Activated CD4-positive, alpha-beta T cell treated with anti-CD3 and anti-CD28 coated beads, Interleukin-2, amount 10 ng/mL, durations not matched to agents 24 days and 14 days (primary cell): Measurements from ENCODE around the gene CIAPIN1. TPM values are rescaled to one million over a fixed set of nuclear protein-coding genes. Genes with fewer than 3 reads are reported as not detected.
"Not testable (repeated sequence)": the region's sequence is repeated elsewhere in the genome, so short reads cannot be mapped to it uniquely, and the experiment has no call there.

Source experiments
- DNase-seq: peaks from one replicate; pipeline ENCODE4 v3.0.0; 2022
- H3K27ac Mint-ChIP-seq: one replicate; pipeline ENCODE4 v1.8.0; 2022; ENCODE audit warnings: mild to moderate bottlenecking, mixed read lengths
- H3K27me3 Mint-ChIP-seq: one replicate; pipeline ENCODE4 v1.8.0; 2022; ENCODE audit warnings: mixed read lengths
- H3K36me3 Mint-ChIP-seq: one replicate; pipeline ENCODE4 v1.8.0; 2022; ENCODE audit warnings: low read depth, mild to moderate bottlenecking, mixed read lengths
- H3K4me1 Mint-ChIP-seq: one replicate; pipeline ENCODE4 v1.8.0; 2021; ENCODE audit warnings: mixed read lengths
- H3K4me3 Mint-ChIP-seq: one replicate; pipeline ENCODE4 v1.8.0; 2022; ENCODE audit warnings: mild to moderate bottlenecking, moderate library complexity, mixed read lengths
- H3K9me3 Mint-ChIP-seq: one replicate; pipeline ENCODE4 v1.8.0; 2021; ENCODE audit warnings: mixed read lengths
- intact Hi-C: fragments of 100-400 bp; cut with micrococcal nuclease; formaldehyde crosslinking; loops from one replicate; pipeline ENCODE4 v1.15.1; 2023
- total RNA-seq: library from RNA; stranded (reverse); gene quantifications from 2 replicates; pipeline ENCODE4 v1.2.3, GENCODE V29; 2022

CIAPIN1 gene
- total RNA-seq, 1 donor from 2014 or later, result 85.4 TPM

DNA sequence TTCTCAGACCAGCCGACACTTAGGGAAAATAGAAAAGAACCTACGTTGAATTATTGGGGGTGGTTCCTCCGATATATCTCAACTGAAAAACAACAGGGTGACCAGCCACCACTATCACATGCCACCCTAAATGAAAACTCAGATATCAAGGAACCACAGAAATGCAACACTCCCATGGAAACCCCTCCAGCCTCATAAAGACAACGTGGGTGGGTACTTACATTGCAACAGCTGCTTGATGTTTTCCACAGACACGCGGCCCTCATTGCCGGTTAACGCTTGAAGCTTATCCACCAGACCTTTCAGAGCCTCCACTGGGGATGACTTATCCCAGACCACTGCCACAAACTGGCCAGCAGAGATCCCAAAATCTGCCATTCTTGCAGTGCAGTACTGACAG is 6.6 kb downstream of the CIAPIN1 start:
- H3K9me3 Mint-ChIP-seq, H3K27me3 Mint-ChIP-seq, DNase-seq, intact Hi-C loops, H3K4me3 Mint-ChIP-seq, H3K27ac Mint-ChIP-seq, H3K4me1 Mint-ChIP-seq: not testable (repeated sequence)
- peaks cover 55% of the 10 kb centered on the region for H3K36me3 Mint-ChIP-seq

DNA sequence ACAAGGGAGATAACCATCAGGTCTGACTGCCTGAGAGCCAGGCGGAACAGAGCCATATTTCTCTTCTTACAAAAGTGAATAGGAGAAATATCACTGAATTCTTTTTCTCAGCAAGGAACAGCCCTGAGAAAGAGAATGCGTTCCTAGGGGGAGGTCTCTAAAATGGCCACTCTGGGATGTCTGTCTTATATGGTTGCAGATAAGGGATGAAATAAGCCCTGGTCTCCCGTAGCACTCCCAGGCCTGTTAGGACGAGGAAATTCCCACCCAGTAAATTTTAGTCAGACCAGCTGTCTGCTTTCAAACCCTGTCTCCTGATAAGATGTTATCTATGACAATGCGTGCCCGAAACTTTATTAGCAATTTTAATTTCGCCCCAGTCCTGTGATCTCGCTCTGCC is 7.2 kb downstream of the CIAPIN1 start:
- peaks cover 61% of the 10 kb centered on the region for H3K36me3 Mint-ChIP-seq

DNA sequence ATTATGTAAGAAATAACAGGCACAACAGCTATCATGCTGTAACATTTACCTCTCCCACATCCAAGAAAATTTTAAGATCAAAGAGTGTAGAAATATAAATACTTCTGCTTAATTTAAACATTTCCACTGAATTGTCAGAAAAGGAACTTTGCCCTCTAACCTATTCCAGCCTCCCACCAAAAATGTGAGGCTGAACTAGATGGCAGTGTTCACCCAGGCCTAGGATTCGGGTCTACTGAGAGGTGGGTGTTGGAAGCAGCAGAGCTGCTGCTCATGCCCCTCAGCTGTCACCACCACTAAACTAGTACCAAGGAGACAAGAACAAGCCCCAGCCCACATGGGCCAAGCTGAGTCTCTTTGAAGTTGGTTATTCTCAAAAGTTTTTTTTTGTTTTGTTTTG is 11.3 kb downstream of the CIAPIN1 start:
- Mint-ChIP-seq H3K9me3 (peaks cover 5% of the 10 kb centered on the region), H3K4me3 (no peak overlapping the region), H3K36me3 (peaks cover 72% of the 10 kb centered on the region), H3K27me3 (no peaks in the 10 kb centered on the region), H3K27ac (peak overlapping the region; percentile 8), H3K4me1 (no peaks in the 10 kb centered on the region)
- no peak for DNase-seq
- intact Hi-C loops, result no loop called here

More for the DNA sequence above, 7.2 kb downstream of the CIAPIN1 start:
- H3K4me1 Mint-ChIP-seq, DNase-seq, H3K9me3 Mint-ChIP-seq, H3K27ac Mint-ChIP-seq, intact Hi-C loops, H3K4me3 Mint-ChIP-seq, H3K27me3 Mint-ChIP-seq: not testable (repeated sequence)

DNA sequence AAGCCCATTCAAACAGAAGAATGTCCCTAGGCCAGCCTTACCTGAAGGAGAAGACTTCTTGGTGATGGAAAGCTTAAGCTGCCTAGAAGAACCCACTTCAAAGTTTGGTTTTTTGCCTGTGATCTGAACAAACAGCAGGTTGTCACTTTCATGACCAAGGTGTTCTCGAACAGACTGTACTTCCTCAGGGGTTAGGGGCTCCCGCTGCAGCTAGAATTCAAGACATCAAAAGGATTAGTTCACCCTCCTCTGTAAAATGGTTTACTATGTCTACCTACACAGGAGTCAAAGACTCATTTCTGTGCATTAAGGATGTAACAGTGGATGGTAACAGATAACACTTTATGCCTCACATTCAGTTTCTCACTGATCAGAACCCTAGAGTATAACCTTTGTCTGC is 13.2 kb downstream of the CIAPIN1 start:
- H3K36me3 Mint-ChIP-seq, result peaks cover 66% of the 10 kb centered on the region
- H3K27me3 Mint-ChIP-seq, result no peaks in the 10 kb centered on the region
- no peaks in the 10 kb centered on the region for H3K4me1 Mint-ChIP-seq
- H3K4me3 Mint-ChIP-seq, result no peak overlapping the region
- no peak for DNase-seq
- intact Hi-C loops, result no loop called here
- H3K9me3 Mint-ChIP-seq, result no peaks in the 10 kb centered on the region
- H3K27ac Mint-ChIP-seq, result no peak overlapping the region

DNA sequence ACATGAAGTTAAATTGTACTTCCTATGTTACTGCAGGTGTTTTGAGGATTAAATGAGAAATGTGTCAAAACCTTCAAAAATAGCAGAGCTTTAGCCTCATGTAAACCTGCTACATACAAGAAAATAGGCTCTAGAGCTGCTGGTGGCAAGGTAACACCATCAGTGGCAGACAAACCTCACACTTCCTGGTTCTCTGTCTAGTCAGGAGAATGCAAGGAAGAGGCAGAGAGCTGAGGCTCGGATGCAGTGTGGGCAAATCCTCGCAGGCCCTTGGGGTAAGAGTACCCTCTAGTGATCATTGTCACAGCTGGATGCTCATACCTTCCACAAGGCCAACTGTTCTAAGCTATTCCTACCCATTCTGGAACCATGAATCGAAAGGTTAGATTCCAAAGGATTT is 14.2 kb downstream of the CIAPIN1 start:
- intact Hi-C loops, result no loop called here
- Mint-ChIP-seq H3K36me3 (peaks cover 65% of the 10 kb centered on the region), H3K27me3 (no peaks in the 10 kb centered on the region), H3K4me3 (no peak overlapping the region), H3K4me1 (no peaks in the 10 kb centered on the region), H3K9me3 (no peaks in the 10 kb centered on the region), H3K27ac (no peak overlapping the region)
- DNase-seq, result no peak

DNA sequence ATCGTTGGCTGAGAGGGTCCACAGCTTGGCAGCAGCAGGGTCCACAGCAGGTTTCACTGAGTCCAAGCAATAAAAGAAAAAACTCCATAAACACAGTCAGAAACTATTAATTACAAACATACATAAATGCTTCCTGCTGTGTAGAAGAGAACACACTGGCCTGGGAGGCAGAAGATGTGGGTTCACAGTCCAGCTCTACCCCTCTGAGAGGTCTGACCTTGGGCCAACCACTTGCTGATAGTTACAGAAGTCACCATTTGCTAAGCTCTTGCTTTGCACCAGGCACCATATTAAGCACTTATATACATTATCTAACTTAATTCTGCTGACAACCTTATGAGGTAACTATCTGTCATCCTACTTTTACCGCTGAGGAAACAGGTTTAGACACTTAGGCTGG is 14.7 kb downstream of the CIAPIN1 start:
- Mint-ChIP-seq H3K27ac (no peak overlapping the region), H3K9me3 (no peaks in the 10 kb centered on the region), H3K36me3 (peaks cover 69% of the 10 kb centered on the region), H3K27me3 (no peaks in the 10 kb centered on the region), H3K4me1 (no peaks in the 10 kb centered on the region), H3K4me3 (no peak overlapping the region)
- no peak for DNase-seq
- intact Hi-C loops, result no loop called here

DNA sequence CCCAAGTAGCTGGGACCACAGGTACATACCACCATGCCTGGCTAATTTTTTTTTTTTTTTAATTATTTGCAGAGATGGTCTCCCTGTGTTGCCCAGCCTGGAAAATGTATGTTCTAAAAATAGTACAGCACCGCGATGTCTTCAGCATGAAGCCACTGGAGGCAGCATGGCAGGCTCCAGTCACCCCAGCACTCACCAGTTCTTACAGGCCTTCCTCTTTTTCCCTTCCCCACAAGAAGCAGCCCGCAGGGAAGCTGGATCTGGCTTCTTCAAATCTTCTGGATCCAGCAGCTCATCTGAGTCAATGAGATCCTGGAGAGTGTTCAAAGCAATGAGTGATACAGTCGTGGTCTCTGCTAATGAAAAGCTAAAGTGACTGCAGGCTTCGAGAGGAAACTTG is 16.2 kb downstream of the CIAPIN1 start:
- H3K27me3 Mint-ChIP-seq, result no peaks in the 10 kb centered on the region
- intact Hi-C loops, result no loop called here
- no peak for DNase-seq
- H3K27ac Mint-ChIP-seq, result no peak overlapping the region
- no peaks in the 10 kb centered on the region for H3K4me1 Mint-ChIP-seq
- peaks cover 67% of the 10 kb centered on the region for H3K36me3 Mint-ChIP-seq
- H3K4me3 Mint-ChIP-seq, result no peak overlapping the region
- H3K9me3 Mint-ChIP-seq, result no peaks in the 10 kb centered on the region

DNA sequence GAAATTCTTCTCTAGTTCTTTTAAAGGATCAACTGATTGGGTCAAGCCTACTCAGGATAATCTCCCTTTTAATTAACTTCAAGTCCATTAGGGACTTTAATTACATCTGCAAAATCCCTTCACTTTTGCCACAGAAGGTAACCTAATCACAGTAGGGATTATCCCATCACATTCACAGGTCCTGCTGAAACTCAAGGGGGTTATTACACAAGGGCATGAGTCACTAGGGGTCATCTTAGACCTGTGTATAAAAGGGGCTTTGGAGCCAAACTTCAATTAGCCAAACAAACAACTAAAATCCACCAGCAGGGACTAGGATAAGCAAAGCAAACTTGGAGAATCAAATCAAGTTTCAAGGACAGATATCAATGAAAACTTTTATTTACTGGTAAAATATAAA is 19.4 kb downstream of the CIAPIN1 start:
- H3K4me1 Mint-ChIP-seq, result no peaks in the 10 kb centered on the region
- DNase-seq, result no peak
- no peaks in the 10 kb centered on the region for H3K9me3 Mint-ChIP-seq
- no peak overlapping the region for H3K4me3 Mint-ChIP-seq
- no peaks in the 10 kb centered on the region for H3K27me3 Mint-ChIP-seq
- intact Hi-C loops, result no loop called here
- H3K27ac Mint-ChIP-seq, result no peak overlapping the region
- H3K36me3 Mint-ChIP-seq, result peaks cover 43% of the 10 kb centered on the region

DNA sequence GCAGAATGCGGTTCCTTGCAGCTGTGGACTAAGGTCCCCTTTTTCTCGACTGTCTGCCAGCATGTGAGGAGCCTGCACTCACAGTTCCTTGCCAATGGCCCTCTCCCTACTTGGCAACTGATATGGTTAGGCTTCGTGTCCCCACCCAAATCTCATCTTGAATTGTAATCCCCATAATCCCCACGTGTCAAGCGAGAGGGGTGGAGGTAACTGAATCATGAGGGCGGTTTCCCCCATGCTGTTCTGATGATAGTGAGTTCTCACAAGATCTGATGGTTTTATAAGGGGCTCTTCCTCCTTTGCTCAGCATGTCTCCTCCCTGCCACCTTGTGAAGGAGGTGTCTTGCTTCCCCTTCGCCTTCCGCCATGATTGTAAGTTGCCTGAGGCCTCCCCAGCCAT is 19.9 kb downstream of the CIAPIN1 start:
- DNase-seq, result no peak
- Mint-ChIP-seq H3K27ac (no peak overlapping the region), H3K4me1 (no peaks in the 10 kb centered on the region), H3K4me3 (no peak overlapping the region), H3K36me3 (peaks cover 38% of the 10 kb centered on the region), H3K27me3 (no peaks in the 10 kb centered on the region), H3K9me3 (no peaks in the 10 kb centered on the region)
- intact Hi-C loops, result no loop called here

DNA sequence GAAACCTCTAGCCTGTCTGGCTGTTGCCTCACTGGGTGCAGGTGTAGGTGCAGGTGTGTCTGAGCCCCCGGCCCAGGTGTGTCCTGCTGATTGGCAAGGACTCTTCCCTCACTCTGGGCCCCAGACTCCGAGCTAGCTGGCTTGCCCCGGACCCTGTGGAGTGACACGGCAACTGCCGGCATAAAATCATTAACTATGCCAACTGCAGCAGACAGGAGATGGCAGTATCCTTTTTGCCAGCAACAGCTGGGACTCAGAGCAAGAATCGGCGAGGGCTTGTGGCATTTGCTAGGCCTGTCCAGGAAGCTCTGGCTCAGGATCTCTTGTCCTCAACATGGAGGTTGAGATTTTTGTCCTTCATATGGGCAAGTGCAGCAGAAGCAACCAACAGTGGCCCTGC is 20.8 kb downstream of the CIAPIN1 start:
- Mint-ChIP-seq H3K36me3 (peaks cover 34% of the 10 kb centered on the region), H3K4me1 (no peaks in the 10 kb centered on the region), H3K27me3 (no peaks in the 10 kb centered on the region), H3K4me3 (no peak overlapping the region), H3K9me3 (no peaks in the 10 kb centered on the region), H3K27ac (no peak overlapping the region)
- no peak for DNase-seq
- intact Hi-C loops, result no loop called here

DNA sequence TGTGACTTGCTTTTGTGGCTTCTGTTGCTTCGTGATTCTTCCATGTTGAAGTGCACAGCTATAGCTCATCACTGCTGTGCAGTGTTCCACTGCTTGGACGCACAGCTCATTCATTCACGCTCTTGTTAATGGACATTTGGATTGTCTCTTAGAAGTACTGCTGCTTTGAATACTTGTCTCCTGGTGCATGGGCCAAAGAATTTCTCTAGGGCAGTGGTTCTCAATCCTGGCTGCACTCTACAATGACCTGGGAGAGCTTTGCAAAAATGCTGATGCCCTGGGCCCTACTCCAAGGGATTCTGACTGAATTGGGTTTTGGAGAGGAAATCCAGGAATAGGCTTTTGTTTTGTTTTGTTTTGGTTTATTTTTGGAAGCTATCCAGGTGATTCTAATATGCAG is 22.6 kb downstream of the CIAPIN1 start:
- intact Hi-C loops, result no loop called here
- Mint-ChIP-seq H3K4me3 (no peak overlapping the region), H3K27ac (no peak overlapping the region), H3K4me1 (no peaks in the 10 kb centered on the region), H3K9me3 (no peaks in the 10 kb centered on the region), H3K27me3 (peaks cover 2% of the 10 kb centered on the region), H3K36me3 (peaks cover 18% of the 10 kb centered on the region)
- DNase-seq, result no peak

DNA sequence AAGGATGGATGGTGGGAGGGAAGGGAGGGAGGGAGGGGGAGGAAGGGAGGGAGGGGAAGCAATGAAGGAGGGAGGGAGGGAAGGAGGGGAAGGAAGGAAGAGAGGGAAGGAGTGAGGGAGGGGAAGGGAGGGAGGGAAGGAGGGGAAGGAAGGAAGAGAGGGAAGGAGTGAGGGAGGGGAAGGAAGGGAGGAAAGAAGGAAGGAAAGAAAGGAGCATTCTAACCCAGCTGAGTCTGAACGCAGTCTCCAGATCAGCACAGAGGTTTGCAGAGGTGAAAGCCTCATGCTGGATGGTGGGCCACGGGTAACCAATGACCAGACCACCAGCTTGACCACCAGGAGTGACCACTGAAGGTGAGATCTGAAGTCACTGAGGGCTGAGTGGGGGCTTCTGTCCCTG is 24.0 kb downstream of the CIAPIN1 start:
- Mint-ChIP-seq H3K4me1 (peaks cover 5% of the 10 kb centered on the region), H3K4me3 (no peak overlapping the region), H3K36me3 (peaks cover 8% of the 10 kb centered on the region), H3K27me3 (peaks cover 2% of the 10 kb centered on the region), H3K27ac (no peak overlapping the region), H3K9me3 (no peaks in the 10 kb centered on the region)
- no peak for DNase-seq
- intact Hi-C loops, result no loop called here

DNA sequence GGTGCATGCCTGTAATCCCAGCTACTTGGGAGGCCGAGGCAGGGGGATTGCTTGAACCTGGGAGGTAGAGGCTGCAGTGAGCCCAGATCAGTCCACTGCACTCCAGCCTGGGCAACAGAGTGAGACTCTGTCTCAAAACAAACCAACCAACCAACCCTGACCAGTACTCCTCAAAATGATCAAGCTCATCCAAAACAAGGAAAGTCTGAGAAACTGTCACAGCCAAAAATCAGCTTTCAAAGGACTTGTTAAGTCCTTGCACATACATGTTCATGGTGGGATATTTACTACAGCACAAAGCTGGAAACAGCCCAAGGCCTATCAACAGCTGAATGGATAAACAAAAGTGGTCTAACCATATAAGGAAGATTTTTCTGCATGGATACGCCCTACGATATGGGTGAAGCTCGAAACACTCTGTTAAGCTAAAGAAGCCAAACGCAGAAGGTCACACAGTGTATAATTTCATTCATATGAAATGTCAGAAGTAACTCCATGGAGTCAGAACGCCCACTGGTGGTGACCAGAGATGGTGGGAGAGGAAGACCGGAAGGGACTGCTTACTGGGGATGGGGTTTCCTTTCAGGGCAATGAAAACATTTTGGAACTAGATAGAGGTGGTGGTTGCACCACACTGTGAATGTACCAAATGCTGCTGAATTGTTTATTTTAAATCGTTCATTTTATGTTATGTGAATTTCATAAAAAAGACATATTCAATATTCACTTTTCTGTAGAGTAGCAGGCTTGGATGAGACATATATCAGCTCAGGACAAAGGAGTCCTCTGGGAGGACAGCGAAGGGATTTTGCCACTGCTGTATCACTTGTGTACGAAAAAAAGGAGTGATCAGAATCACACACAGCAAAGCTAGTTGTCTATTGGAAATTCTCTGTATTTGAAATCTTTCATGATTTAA is 24.9 kb downstream of the CIAPIN1 start:
- peaks cover 8% of the 10 kb centered on the region for H3K4me1 Mint-ChIP-seq

DNA sequence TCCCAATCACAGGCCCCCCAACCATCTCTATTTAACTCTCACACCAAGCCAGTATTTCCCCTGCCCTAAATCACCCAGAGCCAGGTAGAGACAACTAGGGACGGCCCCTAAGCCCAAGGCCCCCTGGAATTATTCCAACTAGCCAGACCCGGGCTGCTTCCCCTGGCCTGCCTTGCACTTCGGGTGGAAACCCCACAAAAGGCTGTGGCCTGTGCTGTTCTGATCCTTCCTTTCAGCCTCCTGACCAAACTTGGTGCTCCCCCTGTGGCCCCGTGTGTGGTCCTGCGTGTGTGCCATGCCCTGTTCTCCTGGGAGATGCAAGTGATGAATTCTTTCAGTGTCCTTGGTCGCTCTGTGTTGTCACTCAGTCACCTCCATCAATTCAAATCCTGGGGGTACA is 27.7 kb downstream of the CIAPIN1 start:
- H3K9me3 Mint-ChIP-seq, result no peaks in the 10 kb centered on the region
- peaks cover 2% of the 10 kb centered on the region for H3K27me3 Mint-ChIP-seq
- H3K4me1 Mint-ChIP-seq, result peaks cover 15% of the 10 kb centered on the region
- H3K36me3 Mint-ChIP-seq, result no peaks in the 10 kb centered on the region
- intact Hi-C loops, result loop anchor here (1.0 to 5.0 kb wide), 4 partner anchors 27 to 172 kb away; partner anchors contain the start of genes ARL2BP, CIAPIN1 and COQ9
- H3K4me3 Mint-ChIP-seq, result no peak overlapping the region
- H3K27ac Mint-ChIP-seq, result no peak overlapping the region
- no peak for DNase-seq

More for the DNA sequence above, 24.9 kb downstream of the CIAPIN1 start:
- Mint-ChIP-seq H3K36me3 (peaks cover under 1% of the 10 kb centered on the region), H3K9me3 (no peaks in the 10 kb centered on the region), H3K27me3 (peaks cover 2% of the 10 kb centered on the region), H3K27ac (no peak overlapping the region), H3K4me3 (no peak overlapping the region)
- intact Hi-C loops, result no loop called here
- no peak for DNase-seq

DNA sequence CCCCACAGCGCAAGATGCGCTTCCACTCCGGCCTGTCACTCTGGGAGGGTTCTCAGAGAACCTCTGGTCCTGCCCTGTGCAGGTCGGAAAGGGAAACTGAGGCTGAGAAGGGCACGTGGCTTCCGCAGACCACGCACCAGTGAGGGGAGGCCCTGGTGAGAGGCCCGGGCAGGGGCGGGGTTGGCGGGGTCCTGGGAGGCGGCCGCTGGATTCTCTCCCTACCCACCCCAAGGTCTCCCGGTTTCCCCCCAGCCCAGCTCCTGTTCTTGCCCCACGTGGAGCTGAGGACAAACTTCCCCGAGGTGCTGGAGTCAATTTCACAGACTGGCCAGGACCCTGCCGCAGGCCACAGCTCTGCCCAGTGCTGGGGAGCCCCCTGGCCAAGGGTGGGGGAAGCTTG is 31.1 kb downstream of the CIAPIN1 start:
- Mint-ChIP-seq H3K36me3 (no peaks in the 10 kb centered on the region), H3K9me3 (no peaks in the 10 kb centered on the region), H3K27me3 (peaks cover 2% of the 10 kb centered on the region), H3K27ac (no peak overlapping the region), H3K4me3 (no peak overlapping the region), H3K4me1 (peaks cover 15% of the 10 kb centered on the region)
- DNase-seq, result no peak
- intact Hi-C loops, result loop anchor here (5.0 kb wide), 2 partner anchors 39 to 169 kb away; partner anchors contain the start of gene ARL2BP
